ENCODE data around the gene NUDT1. TPM values are rescaled to one million over a fixed set of nuclear protein-coding genes. Genes with fewer than 3 reads are reported as not detected.

NUDT1 gene
- total RNA-seq = 16.1 to 19.2 TPM (median 17.3 TPM) in 3 replicates

- no peak for TF ChIP-seq CTCF (IDR thresholded peaks at IDR 0.05; ENCODE audit: unreplicated experiment)
- Mint-ChIP-seq H3K4me1 (peaks cover 8% of the 10 kb centered on the region), H3K4me3 (peak within 1 kb of the TSS; percentile 91), H3K9me3 (no peaks in the 10 kb centered on the region), H3K27ac (peak within 1 kb of the TSS; percentile 95), H3K27me3 (ENCODE audit: low read depth) (no peaks in the 10 kb centered on the region), H3K36me3 (peaks cover 12% of the 10 kb centered on the region)
- DNase-seq (ENCODE audit: low spot score in 2 of 2, unreplicated experiment in 2 of 2) = peak; percentile 78 to 85
These were observed at the start of gene NUDT1, which contains the start of gene MRM2 for GRCh38 chr7:2241580-2242540. NUDT1 (plus strand) TSS chr7:2242226; CDS start chr7:2244575, 2,349 bp downstream. MRM2 (minus strand) TSS chr7:2242205; CDS start chr7:2242169, 36 bp downstream.

- no peak for TF ChIP-seq CTCF (IDR thresholded peaks at IDR 0.05; ENCODE audit: unreplicated experiment)
- Mint-ChIP-seq H3K27ac (no peak overlapping the region), H3K4me3 (no peak overlapping the region), H3K9me3 (peaks cover 15% of the 10 kb centered on the region), H3K27me3 (ENCODE audit: low read depth) (no peaks in the 10 kb centered on the region), H3K36me3 (peaks cover 45% of the 10 kb centered on the region), H3K4me1 (peaks cover 20% of the 10 kb centered on the region)
- no peak for DNase-seq (ENCODE audit: low spot score in 2 of 2, unreplicated experiment in 2 of 2)
These were observed 49.0 kb upstream of the NUDT1 start for GRCh38 chr7:2192831-2193534.

- H3K27ac Mint-ChIP-seq = no peak overlapping the region
- H3K27me3 Mint-ChIP-seq (ENCODE audit: low read depth) = no peaks in the 10 kb centered on the region
- DNase-seq (ENCODE audit: low spot score in 2 of 2, unreplicated experiment in 2 of 2) = no peak
- H3K9me3 Mint-ChIP-seq = peaks cover 8% of the 10 kb centered on the region
- no peak overlapping the region for H3K4me3 Mint-ChIP-seq
- no peak for TF ChIP-seq CTCF (IDR thresholded peaks at IDR 0.05; ENCODE audit: unreplicated experiment)
- peaks cover 38% of the 10 kb centered on the region for H3K36me3 Mint-ChIP-seq
- peaks cover 20% of the 10 kb centered on the region for H3K4me1 Mint-ChIP-seq
These were observed 48.3 kb upstream of the NUDT1 start for GRCh38 chr7:2193575-2194305.

- TF ChIP-seq CTCF (IDR thresholded peaks at IDR 0.05; ENCODE audit: unreplicated experiment) = no peak
- DNase-seq (ENCODE audit: low spot score in 2 of 2, unreplicated experiment in 2 of 2) = no peak
- H3K36me3 Mint-ChIP-seq = peaks cover 37% of the 10 kb centered on the region
- H3K9me3 Mint-ChIP-seq = no peaks in the 10 kb centered on the region
- H3K27me3 Mint-ChIP-seq (ENCODE audit: low read depth) = no peaks in the 10 kb centered on the region
- no peak overlapping the region for H3K4me3 Mint-ChIP-seq
- peaks cover 11% of the 10 kb centered on the region for H3K4me1 Mint-ChIP-seq
- no peak overlapping the region for H3K27ac Mint-ChIP-seq
These were observed 46.4 kb upstream of the NUDT1 start for GRCh38 chr7:2195400-2196246.
